Adrenal gland (tissue), 12 donors: ENCODE data around the gene ROPN1B. TPM values are rescaled to one million over a fixed set of nuclear protein-coding genes. Genes with fewer than 3 reads are reported as not detected.

ENCODE experiments used
- DNase-seq, 7 donors: peaks; one replicate each; pipeline ENCODE4 v3.0.0-alpha.2; 2019 to 2020
- H3K27ac ChIP-seq, 5 donors: fragments of 200-600 bp; sonication (generic) in 4 of 5; 1 replicate in 3 of 5; 2 replicates in 2 of 5; pipeline versions ENCODE4 v1.5.1 to v1.8.0; 2016 to 2020; ENCODE audit warnings: mild to moderate bottlenecking in 1 of 5
- H3K27me3 ChIP-seq: fragments of 200-600 bp; 2 replicates; pipeline ENCODE4 v1.8.0; 2021
- H3K36me3 ChIP-seq, 2 donors: fragments of 200-600 bp; replicated peaks in 1 of 2; 1 replicate in 1 of 2; 2 replicates in 1 of 2; pipeline versions ENCODE4 v1.5.1 to v1.8.0; 2018 to 2022
- H3K4me1 ChIP-seq, 2 donors: fragments of 200-600 bp; replicated peaks in 1 of 2; 1 replicate in 1 of 2; 2 replicates in 1 of 2; pipeline versions ENCODE4 v1.5.1 to v1.8.0; 2018 to 2021
- H3K4me3 ChIP-seq, 4 donors: fragments of 200-600 bp; sonication (generic) in 3 of 4; one replicate each; pipeline ENCODE4 v1.5.1; 2016 to 2018
- H3K9me3 ChIP-seq, 3 donors: fragments of 200-600 bp; sonication (generic) in 1 of 3; replicated peaks in 1 of 3; 1 replicate in 2 of 3; 2 replicates in 1 of 3; pipeline versions ENCODE4 v1.5.1 to v1.8.0; 2016 to 2021
- CTCF ChIP-seq, 6 experiments: fragments of 450-650 bp in 4 of 6; fragments of 200-600 bp in 2 of 6; sonication (generic) in 1 of 6; IDR thresholded peaks; 1 replicate in 5 of 6; 2 replicates in 1 of 6; pipeline versions ENCODE4 v1.5.1 to v1.8.0; 2016 to 2021; ENCODE audit warnings: antibody characterized with exemption in 6 of 6, mild to moderate bottlenecking in 2 of 6, moderate library complexity in 1 of 6
- POLR2A ChIP-seq, 2 donors: fragments of 450-650 bp; IDR thresholded peaks; one replicate each; pipeline ENCODE4 v1.6.1; 2017; ENCODE audit warnings: antibody characterized with exemption in 2 of 2, mild to moderate bottlenecking in 2 of 2, moderate library complexity in 1 of 2
- WGBS, 4 donors: extraction: QIAGEN DNeasy Blood & Tissue Kit in 2 of 4; methylation state at CpG; one replicate each; pipeline versions ENCODE4 v1.1.5 to v1.1.7; 2013 to 2017; 5-methylcytosine and 5-hydroxymethylcytosine counted together
- intact Hi-C, 2 donors: fragments of 100-400 bp; cut with DNase I; formaldehyde crosslinking; loops; one replicate each; pipeline versions ENCODE4 v1.14.1 to v1.15.0; 2022 to 2023
- polyA plus RNA-seq, 3 donors: library from polyadenylated mRNA; stranded (reverse); fragments of 200-250 nt in 2 of 3; fragments of 350-450 nt in 1 of 3; fragmentation: Illumina TruSeq in 1 of 3; extraction: RNeasy Lipid Tissue Mini Kit (QIAGEN cat#74804) in 1 of 3; gene quantifications; one replicate each; pipeline ENCODE4 v1.2.3, GENCODE V29; 2013 to 2014
- total RNA-seq, 9 donors: library from RNA; depleted of rRNA in 4 of 9; stranded (reverse); fragments of >200 nt in 4 of 9; fragments of 120-200 nt in 1 of 9; fragmentation: NEBNext Ultra II Directional in 1 of 9; extraction: Animal tissue kit (Norgen Biotek cat#: 25700) in 1 of 9; gene quantifications; one replicate each; pipeline versions ENCODE4 v1.1.0 to v1.2.4, GENCODE V29; 2013 to 2023
- donor health status: healthy with polysubstance abuse.
- donor health status: Bipolar disorder and iron deficiency.
- donor health status: DM: yes; HTN: yes; CAD: no.
- donor health status: DM: no; HTN: no; CAD: no.
- donor health status: DM: no; HTN: no; CAD: no.
- donor health status: DM: yes; HTN: yes; CAD: no.

ROPN1B gene
- total and polyA plus RNA-seq, 12 donors: 0.13 to 1.1 (median 0.65) TPM; not detected in 3

GRCh38 chr3:126024049-126024854, 55.3 kb downstream of the ROPN1B start:
- peak in 1 of 7 donors; percentile 17 for DNase-seq
- Histone ChIP-seq H3K27ac (no peak overlapping the region), H3K9me3 (peaks cover 0 to 8% (median 0%) of the 10 kb centered on the region in 3 donors), H3K4me1 (no peaks in the 10 kb centered on the region), H3K27me3 (no peaks in the 10 kb centered on the region), H3K4me3 (no peak overlapping the region), H3K36me3 (peaks cover 0 to 15% of the 10 kb centered on the region in 2 donors)
- intact Hi-C loops: no loop called here
- TF ChIP-seq CTCF (IDR thresholded peaks at IDR 0.05) (no peak), POLR2A (IDR thresholded peaks at IDR 0.05) (no peak)
- 92 to 98% (median 94%) methylated on average over 7 to 9 of the region's 9 CpGs for WGBS, 4 donors

- H3K4me3 ChIP-seq: no peak overlapping the region
- H3K27me3 ChIP-seq: no peaks in the 10 kb centered on the region
- no peak overlapping the region for H3K27ac ChIP-seq
- intact Hi-C loops: no loop called here
- H3K36me3 ChIP-seq: peaks cover 0 to 15% of the 10 kb centered on the region in 2 donors
- H3K9me3 ChIP-seq: peaks cover 0 to 8% (median 0%) of the 10 kb centered on the region in 3 donors
- no peak for TF ChIP-seq CTCF (IDR thresholded peaks at IDR 0.05)
- TF ChIP-seq POLR2A (IDR thresholded peaks at IDR 0.05): no peak
- WGBS, 4 donors: 85 to 96% (median 94%) methylated on average over 14 of the region's 14 CpGs
- peak in 1 of 7 donors; percentile 20 for DNase-seq
- no peaks in the 10 kb centered on the region for H3K4me1 ChIP-seq
Observed at GRCh38 chr3:126025116-126025729, 56.2 kb downstream of the ROPN1B start.

- H3K4me3 ChIP-seq: no peak overlapping the region
- H3K27me3 ChIP-seq: no peaks in the 10 kb centered on the region
- H3K9me3 ChIP-seq: peaks cover 0 to 8% (median 0%) of the 10 kb centered on the region in 3 donors
- H3K4me1 ChIP-seq: no peaks in the 10 kb centered on the region
- no peak for DNase-seq
- H3K36me3 ChIP-seq: peaks cover 0 to 15% of the 10 kb centered on the region in 2 donors
- WGBS, 4 donors: 93 to 97% (median 96%) methylated on average over 3 to 4 of the region's 4 CpGs
- no peak overlapping the region for H3K27ac ChIP-seq
- intact Hi-C loops: no loop called here
- TF ChIP-seq POLR2A (IDR thresholded peaks at IDR 0.05) (no peak), CTCF (IDR thresholded peaks at IDR 0.05) (no peak)
Observed at GRCh38 chr3:126025862-126026261, 56.9 kb downstream of the ROPN1B start.

- Histone ChIP-seq H3K27me3 (no peaks in the 10 kb centered on the region), H3K4me1 (no peaks in the 10 kb centered on the region), H3K9me3 (peaks cover 0 to 8% (median 0%) of the 10 kb centered on the region in 3 donors), H3K27ac (no peak overlapping the region), H3K36me3 (peaks cover 0 to 15% of the 10 kb centered on the region in 2 donors), H3K4me3 (no peak overlapping the region)
- DNase-seq: peak in 1 of 7 donors; percentile 33
- WGBS, 4 donors: 95 to 98% (median 96%) methylated on average over 4 to 11 of the region's 11 CpGs
- intact Hi-C loops: no loop called here
- TF ChIP-seq POLR2A (IDR thresholded peaks at IDR 0.05) (no peak), CTCF (IDR thresholded peaks at IDR 0.05) (no peak)
Observed at GRCh38 chr3:126026277-126026751, 57.3 kb downstream of the ROPN1B start.
